Measurements from ENCODE around the gene CCL22. TPM values are rescaled to one million over a fixed set of nuclear protein-coding genes. Genes with fewer than 3 reads are reported as not detected.

Gene CCL22
- total and polyA plus RNA-seq, 3 donors from 2014 or later: 0.65 TPM; not detected in 2

- Histone ChIP-seq H3K9me3 (no peaks in the 10 kb centered on the region), H3K4me3 (no peak overlapping the region), H3K36me3 (ENCODE audit: low read depth, missing control alignments) (no peaks in the 10 kb centered on the region), H3K27ac (peak overlapping the region; percentile 67 to 74), H3K27me3 (no peaks in the 10 kb centered on the region), H3K4me1 (peaks cover 45% of the 10 kb centered on the region)
- TF ChIP-seq POLR2A (IDR thresholded peaks at IDR 0.05): no peak
- TF ChIP-seq, protein P1, sequence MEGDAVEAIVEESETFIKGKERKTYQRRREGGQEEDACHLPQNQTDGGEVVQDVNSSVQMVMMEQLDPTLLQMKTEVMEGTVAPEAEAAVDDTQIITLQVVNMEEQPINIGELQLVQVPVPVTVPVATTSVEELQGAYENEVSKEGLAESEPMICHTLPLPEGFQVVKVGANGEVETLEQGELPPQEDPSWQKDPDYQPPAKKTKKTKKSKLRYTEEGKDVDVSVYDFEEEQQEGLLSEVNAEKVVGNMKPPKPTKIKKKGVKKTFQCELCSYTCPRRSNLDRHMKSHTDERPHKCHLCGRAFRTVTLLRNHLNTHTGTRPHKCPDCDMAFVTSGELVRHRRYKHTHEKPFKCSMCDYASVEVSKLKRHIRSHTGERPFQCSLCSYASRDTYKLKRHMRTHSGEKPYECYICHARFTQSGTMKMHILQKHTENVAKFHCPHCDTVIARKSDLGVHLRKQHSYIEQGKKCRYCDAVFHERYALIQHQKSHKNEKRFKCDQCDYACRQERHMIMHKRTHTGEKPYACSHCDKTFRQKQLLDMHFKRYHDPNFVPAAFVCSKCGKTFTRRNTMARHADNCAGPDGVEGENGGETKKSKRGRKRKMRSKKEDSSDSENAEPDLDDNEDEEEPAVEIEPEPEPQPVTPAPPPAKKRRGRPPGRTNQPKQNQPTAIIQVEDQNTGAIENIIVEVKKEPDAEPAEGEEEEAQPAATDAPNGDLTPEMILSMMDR (IDR thresholded peaks at IDR 0.05): no peak
- intact Hi-C loops (cut with DNase I; ENCODE audit: low total_unique reads): no loop called here
- 92 to 93% methylated on average over 9 to 16 of the region's 16 CpGs for WGBS, 2 donors
- no peak for DNase-seq
These were observed 24.1 kb downstream of the CCL22 start for GRCh38 chr16:57382535-57383275.

DNA sequence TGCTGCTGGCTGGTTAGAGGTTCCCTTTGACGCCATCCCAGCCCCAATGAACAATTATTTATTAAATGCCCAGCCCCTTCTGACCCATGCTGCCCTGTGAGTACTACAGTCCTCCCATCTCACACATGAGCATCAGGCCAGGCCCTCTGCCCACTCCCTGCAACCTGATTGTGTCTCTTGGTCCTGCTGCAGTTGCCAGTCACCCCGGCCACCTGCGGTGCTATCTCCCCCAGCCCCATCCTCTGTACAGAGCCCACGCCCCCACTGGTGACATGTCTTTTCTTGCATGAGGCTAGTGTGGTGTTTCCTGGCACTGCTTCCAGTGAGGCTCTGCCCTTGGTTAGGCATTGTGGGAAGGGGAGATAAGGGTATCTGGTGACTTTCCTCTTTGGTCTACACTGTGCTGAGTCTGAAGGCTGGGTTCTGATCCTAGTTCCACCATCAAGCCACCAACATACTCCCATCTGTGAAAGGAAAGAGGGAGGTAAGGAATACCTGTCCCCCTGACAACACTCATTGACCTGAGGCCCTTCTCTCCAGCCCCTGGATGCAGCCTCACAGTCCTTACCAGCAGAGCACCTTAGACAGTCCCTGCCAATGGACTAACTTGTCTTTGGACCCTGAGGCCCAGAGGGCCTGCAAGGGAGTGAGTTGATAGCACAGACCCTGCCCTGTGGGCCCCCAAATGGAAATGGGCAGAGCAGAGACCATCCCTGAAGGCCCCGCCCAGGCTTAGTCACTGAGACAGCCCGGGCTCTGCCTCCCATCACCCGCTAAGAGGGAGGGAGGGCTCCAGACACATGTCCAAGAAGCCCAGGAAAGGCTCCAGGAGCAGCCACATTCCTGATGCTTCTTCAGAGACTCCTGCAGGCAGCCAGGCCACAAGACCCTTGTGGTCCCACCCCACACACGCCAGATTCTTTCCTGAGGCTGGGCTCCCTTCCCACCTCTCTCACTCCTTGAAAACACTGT, 25.0 kb downstream of the CCL22 start:
- 70 to 84% methylated on average over 8 of the region's 8 CpGs for WGBS, 2 donors
- H3K27ac ChIP-seq: peak overlapping the region in 1 of 2 donors; percentile 55
- no peaks in the 10 kb centered on the region for H3K9me3 ChIP-seq
- no peaks in the 10 kb centered on the region for H3K36me3 ChIP-seq (ENCODE audit: low read depth, missing control alignments)
- H3K4me3 ChIP-seq: no peak overlapping the region
- intact Hi-C loops (cut with DNase I; ENCODE audit: low total_unique reads): no loop called here
- no peaks in the 10 kb centered on the region for H3K27me3 ChIP-seq
- DNase-seq: peak; percentile 68
- TF ChIP-seq, protein P1 (IDR thresholded peaks at IDR 0.05): no peak
- no peak for TF ChIP-seq POLR2A (IDR thresholded peaks at IDR 0.05)
- H3K4me1 ChIP-seq: peaks cover 39% of the 10 kb centered on the region

- WGBS, 2 donors: 66% methylated on average over 10 to 11 of the region's 11 CpGs
- Histone ChIP-seq H3K36me3 (ENCODE audit: low read depth, missing control alignments) (no peaks in the 10 kb centered on the region), H3K27ac (peak overlapping the region in 1 of 2 donors; percentile 55), H3K4me3 (no peak overlapping the region), H3K27me3 (no peaks in the 10 kb centered on the region), H3K4me1 (peaks cover 39% of the 10 kb centered on the region), H3K9me3 (no peaks in the 10 kb centered on the region)
- intact Hi-C loops (cut with DNase I; ENCODE audit: low total_unique reads): no loop called here
- TF ChIP-seq, protein P1 (IDR thresholded peaks at IDR 0.05): no peak
- TF ChIP-seq POLR2A (IDR thresholded peaks at IDR 0.05): no peak
- no peak for DNase-seq
These were observed 25.9 kb downstream of the CCL22 start for GRCh38 chr16:57384248-57385070.

DNA sequence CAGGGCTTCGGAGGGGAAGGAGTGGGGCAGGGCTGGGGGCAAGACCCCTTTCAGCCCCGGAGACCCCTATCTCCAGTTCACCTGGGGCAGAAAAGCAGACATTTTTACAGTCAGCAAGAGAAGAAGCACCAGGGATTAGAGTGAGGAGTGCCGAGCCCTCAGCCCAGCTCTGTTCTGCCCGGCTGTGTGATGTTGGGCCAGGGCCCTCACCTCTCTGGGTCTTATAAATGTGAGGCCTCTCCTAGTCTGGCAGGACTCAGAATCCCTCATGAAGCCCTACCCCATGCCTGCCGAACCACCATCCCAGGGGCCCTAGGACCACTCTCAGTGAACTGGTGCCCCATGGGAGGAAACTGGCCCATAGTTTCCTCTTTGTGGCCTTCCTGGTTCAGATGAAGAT, 26.5 kb downstream of the CCL22 start:
- Histone ChIP-seq H3K9me3 (no peaks in the 10 kb centered on the region), H3K27me3 (no peaks in the 10 kb centered on the region), H3K36me3 (ENCODE audit: low read depth, missing control alignments) (no peaks in the 10 kb centered on the region), H3K27ac (no peak overlapping the region), H3K4me1 (peaks cover 39% of the 10 kb centered on the region), H3K4me3 (no peak overlapping the region)
- intact Hi-C loops (cut with DNase I; ENCODE audit: low total_unique reads): no loop called here
- WGBS, 2 donors: 74 to 87% methylated on average over 5 of the region's 5 CpGs
- TF ChIP-seq, protein P1 (IDR thresholded peaks at IDR 0.05): no peak
- TF ChIP-seq POLR2A (IDR thresholded peaks at IDR 0.05): no peak
- DNase-seq: no peak

Measured in testis (tissue), 3 donors.